Gastrocnemius medialis (tissue), 4 donors: ENCODE measurements around the gene NELFB.

Experiments
- POLR2A ChIP-seq, 2 donors: fragments of 450-650 bp; IDR thresholded peaks; one replicate each; pipeline ENCODE4 v1.6.1; 2017; ENCODE audit warnings: antibody characterized with exemption in 2 of 2, mild to moderate bottlenecking in 2 of 2, moderate library complexity in 2 of 2
- TF ChIP-seq, protein P1 (sequence below), 5 experiments: fragments of 450-650 bp in 3 of 5; fragments of 200-600 bp in 2 of 5; sonication (generic) in 2 of 5; IDR thresholded peaks in 4 of 5; conservative IDR thresholded peaks in 1 of 5; 1 replicate in 4 of 5; 2 replicates in 1 of 5; pipeline ENCODE4 v1.5.1; 2016 to 2019; ENCODE audit warnings: antibody characterized with exemption in 5 of 5, mild to moderate bottlenecking in 3 of 5, moderate library complexity in 3 of 5

GRCh38 chr9:137263506-137263905, 8.4 kb downstream of the NELFB start:
- TF ChIP-seq, protein P1, sequence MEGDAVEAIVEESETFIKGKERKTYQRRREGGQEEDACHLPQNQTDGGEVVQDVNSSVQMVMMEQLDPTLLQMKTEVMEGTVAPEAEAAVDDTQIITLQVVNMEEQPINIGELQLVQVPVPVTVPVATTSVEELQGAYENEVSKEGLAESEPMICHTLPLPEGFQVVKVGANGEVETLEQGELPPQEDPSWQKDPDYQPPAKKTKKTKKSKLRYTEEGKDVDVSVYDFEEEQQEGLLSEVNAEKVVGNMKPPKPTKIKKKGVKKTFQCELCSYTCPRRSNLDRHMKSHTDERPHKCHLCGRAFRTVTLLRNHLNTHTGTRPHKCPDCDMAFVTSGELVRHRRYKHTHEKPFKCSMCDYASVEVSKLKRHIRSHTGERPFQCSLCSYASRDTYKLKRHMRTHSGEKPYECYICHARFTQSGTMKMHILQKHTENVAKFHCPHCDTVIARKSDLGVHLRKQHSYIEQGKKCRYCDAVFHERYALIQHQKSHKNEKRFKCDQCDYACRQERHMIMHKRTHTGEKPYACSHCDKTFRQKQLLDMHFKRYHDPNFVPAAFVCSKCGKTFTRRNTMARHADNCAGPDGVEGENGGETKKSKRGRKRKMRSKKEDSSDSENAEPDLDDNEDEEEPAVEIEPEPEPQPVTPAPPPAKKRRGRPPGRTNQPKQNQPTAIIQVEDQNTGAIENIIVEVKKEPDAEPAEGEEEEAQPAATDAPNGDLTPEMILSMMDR (IDR thresholded peaks at IDR 0.05 in 4 of 5, conservative IDR thresholded peaks at IDR 0.05 in 1 of 5), result no peak
- TF ChIP-seq POLR2A (IDR thresholded peaks at IDR 0.05), result no peak
